Parathyroid adenoma (tissue), 2 donors: Measurements from ENCODE around the gene KIAA1671.

Source experiments
- H2AFZ ChIP-seq: fragments of 300-600 bp; sonication (generic); one replicate; pipeline ENCODE4 v1.7.0; 2017; ENCODE audit warnings: antibody characterized with exemption, mild to moderate bottlenecking
- H3K27ac ChIP-seq: fragments of 300-600 bp; sonication (generic); one replicate; pipeline ENCODE4 v1.7.0; 2017
- H3K27me3 ChIP-seq: fragments of 300-600 bp; sonication (generic); one replicate; pipeline ENCODE4 v1.7.0; 2017; ENCODE audit warnings: low read length; ENCODE audit not compliant: control insufficient read depth, insufficient read depth
- H3K36me3 ChIP-seq: fragments of 300-600 bp; sonication (generic); one replicate; pipeline ENCODE4 v1.7.0; 2017; ENCODE audit warnings: low read length; ENCODE audit not compliant: control insufficient read depth, insufficient read depth
- H3K4me1 ChIP-seq: fragments of 300-600 bp; sonication (generic); one replicate; pipeline ENCODE4 v1.7.0; 2017; ENCODE audit warnings: control low read depth
- H3K4me2 ChIP-seq: fragments of 300-600 bp; sonication (generic); one replicate; pipeline ENCODE4 v1.7.0; 2017; ENCODE audit warnings: low read length
- H3K4me3 ChIP-seq: fragments of 300-600 bp; sonication (generic); one replicate; pipeline ENCODE4 v1.7.0; 2017; ENCODE audit warnings: low read depth, low read length
- H3K79me2 ChIP-seq: fragments of 300-600 bp; sonication (generic); one replicate; pipeline ENCODE4 v1.7.0; 2017; ENCODE audit warnings: control low read depth
- H3K9ac ChIP-seq: fragments of 300-600 bp; sonication (generic); one replicate; pipeline ENCODE4 v1.7.0; 2017; ENCODE audit warnings: mild to moderate bottlenecking
- H3K9me3 ChIP-seq: fragments of 300-600 bp; sonication (generic); one replicate; pipeline ENCODE4 v1.7.0; 2017; ENCODE audit warnings: low read length; ENCODE audit not compliant: control insufficient read depth
- TF ChIP-seq, protein P1 (sequence below): fragments of 300-600 bp; sonication (generic); IDR thresholded peaks from one replicate; pipeline ENCODE4 v1.7.0; 2017; ENCODE audit warnings: antibody characterized with exemption, mild to moderate bottlenecking
- donor health status: primary hyperparathyroidism.

KIAA1671 gene

DNA sequence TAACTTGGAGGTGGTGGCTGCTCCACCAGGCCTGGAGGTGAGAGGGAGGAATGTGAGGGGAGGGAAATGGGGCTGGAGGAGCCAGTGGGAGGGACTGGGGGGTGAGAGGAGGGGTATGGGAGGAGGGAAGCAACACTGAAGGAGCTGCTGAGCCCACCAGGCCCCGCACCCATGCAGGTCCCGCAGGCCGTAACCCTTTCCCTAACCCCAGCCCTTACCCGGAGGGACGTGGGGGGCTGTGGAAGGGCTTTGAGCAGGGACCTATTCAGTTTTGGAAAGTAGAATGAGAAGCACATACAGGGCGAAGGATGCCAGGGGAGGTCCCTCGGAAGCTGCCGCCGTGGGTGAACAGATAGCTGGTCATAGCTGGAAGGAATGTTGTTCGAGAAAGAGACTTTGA is 213.3 kb downstream of the KIAA1671 start:
- no peak overlapping the region for H3K9ac ChIP-seq
- H2AFZ ChIP-seq = no peak overlapping the region
- no peak overlapping the region for H3K4me2 ChIP-seq
- H3K36me3 ChIP-seq = no peaks in the 10 kb centered on the region
- no peak overlapping the region for H3K4me3 ChIP-seq
- no peaks in the 10 kb centered on the region for H3K4me1 ChIP-seq
- H3K79me2 ChIP-seq = peaks cover 3% of the 10 kb centered on the region
- no peak overlapping the region for H3K27ac ChIP-seq
- TF ChIP-seq, protein P1, sequence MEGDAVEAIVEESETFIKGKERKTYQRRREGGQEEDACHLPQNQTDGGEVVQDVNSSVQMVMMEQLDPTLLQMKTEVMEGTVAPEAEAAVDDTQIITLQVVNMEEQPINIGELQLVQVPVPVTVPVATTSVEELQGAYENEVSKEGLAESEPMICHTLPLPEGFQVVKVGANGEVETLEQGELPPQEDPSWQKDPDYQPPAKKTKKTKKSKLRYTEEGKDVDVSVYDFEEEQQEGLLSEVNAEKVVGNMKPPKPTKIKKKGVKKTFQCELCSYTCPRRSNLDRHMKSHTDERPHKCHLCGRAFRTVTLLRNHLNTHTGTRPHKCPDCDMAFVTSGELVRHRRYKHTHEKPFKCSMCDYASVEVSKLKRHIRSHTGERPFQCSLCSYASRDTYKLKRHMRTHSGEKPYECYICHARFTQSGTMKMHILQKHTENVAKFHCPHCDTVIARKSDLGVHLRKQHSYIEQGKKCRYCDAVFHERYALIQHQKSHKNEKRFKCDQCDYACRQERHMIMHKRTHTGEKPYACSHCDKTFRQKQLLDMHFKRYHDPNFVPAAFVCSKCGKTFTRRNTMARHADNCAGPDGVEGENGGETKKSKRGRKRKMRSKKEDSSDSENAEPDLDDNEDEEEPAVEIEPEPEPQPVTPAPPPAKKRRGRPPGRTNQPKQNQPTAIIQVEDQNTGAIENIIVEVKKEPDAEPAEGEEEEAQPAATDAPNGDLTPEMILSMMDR = no peak
- H3K9me3 ChIP-seq = no peaks in the 10 kb centered on the region
- H3K27me3 ChIP-seq = no peaks in the 10 kb centered on the region

DNA sequence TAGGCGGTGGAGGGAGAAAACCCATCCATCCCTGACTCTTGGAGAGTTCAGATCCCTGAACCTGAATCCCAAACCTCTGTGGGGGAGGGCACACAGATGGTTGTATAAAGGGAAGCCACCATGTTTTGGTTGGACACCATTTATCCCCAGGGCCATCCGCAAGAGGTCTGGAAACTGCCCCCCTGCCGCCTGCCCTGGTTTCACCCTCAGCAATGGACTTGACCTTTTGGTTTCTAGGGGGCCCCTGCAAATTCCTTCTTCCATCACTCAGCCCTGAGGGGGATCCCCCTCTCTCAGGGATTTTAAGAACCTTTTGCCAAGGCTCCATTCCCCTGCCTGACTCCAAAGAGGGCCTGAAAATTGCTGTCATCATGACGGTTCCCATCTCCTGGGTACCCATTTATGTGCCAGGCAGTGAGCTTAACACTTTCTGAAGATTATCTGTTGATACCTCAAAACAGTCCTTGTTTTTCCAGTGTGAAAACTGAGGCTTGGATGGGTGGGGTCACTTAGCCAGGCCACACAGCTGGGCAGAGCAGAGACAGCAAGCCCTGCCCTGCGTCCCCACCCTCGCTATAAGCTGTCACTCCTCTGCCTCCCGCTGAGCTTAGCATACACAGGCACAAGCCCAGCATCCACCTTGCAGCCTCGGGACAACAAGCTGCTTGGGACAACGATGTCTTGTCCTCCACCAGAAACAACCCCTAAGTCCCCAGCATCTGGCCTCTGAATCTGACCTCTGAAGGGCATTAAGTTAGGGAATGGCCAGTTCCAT is 213.9 kb downstream of the KIAA1671 start:
- no peak overlapping the region for H3K27ac ChIP-seq
- H3K9ac ChIP-seq = no peak overlapping the region
- no peak overlapping the region for H3K4me2 ChIP-seq
- H2AFZ ChIP-seq = no peak overlapping the region
- H3K36me3 ChIP-seq = no peaks in the 10 kb centered on the region
- no peaks in the 10 kb centered on the region for H3K27me3 ChIP-seq
- TF ChIP-seq, protein P1 = no peak
- no peaks in the 10 kb centered on the region for H3K4me1 ChIP-seq
- no peaks in the 10 kb centered on the region for H3K9me3 ChIP-seq
- no peak overlapping the region for H3K4me3 ChIP-seq
- H3K79me2 ChIP-seq = peaks cover 3% of the 10 kb centered on the region

DNA sequence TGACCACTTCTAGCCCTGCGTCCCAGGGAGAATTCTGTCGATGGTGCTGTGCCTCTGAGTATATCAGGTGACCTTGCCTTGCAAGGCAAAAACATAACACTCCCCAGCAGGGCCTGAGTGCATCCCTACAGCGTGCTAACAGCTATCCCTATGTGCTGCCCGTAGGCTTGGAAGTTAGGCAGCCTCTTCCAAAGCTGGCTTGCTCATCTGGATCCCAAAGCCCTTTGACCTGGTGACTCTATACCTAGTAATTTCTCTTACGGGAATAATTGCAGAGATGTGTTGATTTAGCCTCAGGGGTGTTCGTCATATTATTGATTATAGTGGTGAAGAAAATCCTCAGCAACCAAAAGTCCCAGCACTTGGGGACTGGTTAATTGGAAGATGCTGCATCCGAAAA is 214.6 kb downstream of the KIAA1671 start:
- TF ChIP-seq, protein P1 = no peak
- Histone ChIP-seq H3K36me3 (no peaks in the 10 kb centered on the region), H3K9me3 (no peaks in the 10 kb centered on the region), H3K27ac (no peak overlapping the region), H3K4me3 (no peak overlapping the region), H3K4me1 (no peaks in the 10 kb centered on the region), H3K79me2 (peaks cover 3% of the 10 kb centered on the region), H2AFZ (no peak overlapping the region), H3K27me3 (no peaks in the 10 kb centered on the region), H3K9ac (no peak overlapping the region), H3K4me2 (no peak overlapping the region)

GRCh38 chr22:25167834-25168601 is 215.5 kb downstream of the KIAA1671 start:
- H3K27me3 ChIP-seq = no peaks in the 10 kb centered on the region
- no peak overlapping the region for H3K9ac ChIP-seq
- no peaks in the 10 kb centered on the region for H3K4me1 ChIP-seq
- no peak overlapping the region for H3K4me2 ChIP-seq
- no peak overlapping the region for H3K4me3 ChIP-seq
- H3K36me3 ChIP-seq = no peaks in the 10 kb centered on the region
- H3K27ac ChIP-seq = no peak overlapping the region
- H3K79me2 ChIP-seq = peaks cover 3% of the 10 kb centered on the region
- H2AFZ ChIP-seq = no peak overlapping the region
- no peaks in the 10 kb centered on the region for H3K9me3 ChIP-seq
- TF ChIP-seq, protein P1 = no peak
